ENCODE data around the gene ZNF646.

Gene ZNF646

GRCh38 chr16:31108035-31108793 is 34.0 kb downstream of the ZNF646 start, which contains the start of gene BCKDK:
Gene BCKDK (plus strand): TSS chr16:31108386. CDS start chr16:31109224, 838 bp downstream.
- peak; percentile 55 to 73 for DNase-seq (ENCODE audit: low read depth in 2 of 2)

- no peak for DNase-seq (ENCODE audit: low read depth in 2 of 2)
Observed at GRCh38 chr16:31108794-31109558, 34.8 kb downstream of the ZNF646 start.

- DNase-seq (ENCODE audit: low read depth in 2 of 2), result no peak
Observed at GRCh38 chr16:31109622-31110021, 35.4 kb downstream of the ZNF646 start.

GRCh38 chr16:31110106-31111034 is 36.1 kb downstream of the ZNF646 start:
- no peak for DNase-seq (ENCODE audit: low read depth in 2 of 2)

GRCh38 chr16:31111881-31112466 is 37.8 kb downstream of the ZNF646 start:
- no peak for DNase-seq (ENCODE audit: low read depth in 2 of 2)

GRCh38 chr16:31112711-31113110 is 38.5 kb downstream of the ZNF646 start:
- no peak for DNase-seq (ENCODE audit: low read depth in 2 of 2)

- DNase-seq (ENCODE audit: low read depth in 2 of 2), result no peak
Observed at GRCh38 chr16:31113121-31114120, 39.2 kb downstream of the ZNF646 start.

- DNase-seq (ENCODE audit: low read depth in 2 of 2), result no peak
Observed at GRCh38 chr16:31114468-31114867, 40.2 kb downstream of the ZNF646 start.

GRCh38 chr16:31117384-31118222 is 43.4 kb downstream of the ZNF646 start, which contains the start of gene KAT8:
Gene KAT8 (plus strand): TSS chr16:31117664. CDS start chr16:31117682, 18 bp downstream.
- DNase-seq (ENCODE audit: low read depth in 2 of 2), result peak; percentile 97 to 98

GRCh38 chr16:31118223-31119155 is 44.3 kb downstream of the ZNF646 start:
- DNase-seq (ENCODE audit: low read depth in 2 of 2), result no peak

- DNase-seq (ENCODE audit: low read depth in 2 of 2), result no peak
Observed at GRCh38 chr16:31120129-31120528, 45.9 kb downstream of the ZNF646 start.

GRCh38 chr16:31125844-31126243 is 51.6 kb downstream of the ZNF646 start:
- no peak for DNase-seq (ENCODE audit: low read depth in 2 of 2)

- no peak for DNase-seq (ENCODE audit: low read depth in 2 of 2)
Observed at GRCh38 chr16:31127182-31127581, 53.0 kb downstream of the ZNF646 start.

- DNase-seq (ENCODE audit: low read depth in 2 of 2), result no peak
Observed at GRCh38 chr16:31128711-31129567, 54.7 kb downstream of the ZNF646 start.

- no peak for DNase-seq (ENCODE audit: low read depth in 2 of 2)
Observed at GRCh38 chr16:31129568-31130335, 55.5 kb downstream of the ZNF646 start.

- DNase-seq (ENCODE audit: low read depth in 2 of 2), result no peak
Observed at GRCh38 chr16:31130336-31130891, 56.2 kb downstream of the ZNF646 start.

Measured in stimulated activated CD4-positive, alpha-beta T cell treated with anti-CD3 and anti-CD28 coated beads, Interleukin-15, amount 100 ng/mL, for 48 hours (primary cell).